Stimulated activated memory B cell treated with anti-CD40 and anti-IgM and Interleukin-4, amounts not matched to agents 10 μg/mL and 1 μg/mL and 100 μg/mL, for 72 hours (primary cell): ENCODE data around the gene HOTAIR.

Source experiments
- ATAC-seq: fragments of 150-1000 bp; cut with Tn5 transposase; 2 replicates; pipeline ENCODE4 v1.10.0; 2021
- H3K27ac Mint-ChIP-seq: one replicate; pipeline ENCODE4 v1.8.0; 2022; ENCODE audit warnings: mild to moderate bottlenecking, mixed read lengths
- H3K27me3 Mint-ChIP-seq: one replicate; pipeline ENCODE4 v1.8.0; 2022; ENCODE audit warnings: mixed read lengths
- H3K36me3 Mint-ChIP-seq: one replicate; pipeline ENCODE4 v1.8.0; 2022; ENCODE audit warnings: mixed read lengths
- H3K4me1 Mint-ChIP-seq: one replicate; pipeline ENCODE4 v1.8.0; 2022; ENCODE audit warnings: mixed read lengths
- H3K4me3 Mint-ChIP-seq: one replicate; pipeline ENCODE4 v1.8.0; 2022; ENCODE audit warnings: mild to moderate bottlenecking, moderate library complexity, mixed read lengths
- H3K9me3 Mint-ChIP-seq: one replicate; pipeline ENCODE4 v1.8.0; 2022; ENCODE audit warnings: mixed read lengths

The HOTAIR gene

GRCh38 chr12:54015018-54015931 is 40.5 kb upstream of the HOTAIR start:
- Mint-ChIP-seq H3K4me3 (no peak overlapping the region), H3K27ac (no peak overlapping the region), H3K27me3 (peaks cover 77% of the 10 kb centered on the region), H3K36me3 (no peaks in the 10 kb centered on the region), H3K9me3 (no peaks in the 10 kb centered on the region), H3K4me1 (peaks cover 23% of the 10 kb centered on the region)
- ATAC-seq, result no peak

DNA sequence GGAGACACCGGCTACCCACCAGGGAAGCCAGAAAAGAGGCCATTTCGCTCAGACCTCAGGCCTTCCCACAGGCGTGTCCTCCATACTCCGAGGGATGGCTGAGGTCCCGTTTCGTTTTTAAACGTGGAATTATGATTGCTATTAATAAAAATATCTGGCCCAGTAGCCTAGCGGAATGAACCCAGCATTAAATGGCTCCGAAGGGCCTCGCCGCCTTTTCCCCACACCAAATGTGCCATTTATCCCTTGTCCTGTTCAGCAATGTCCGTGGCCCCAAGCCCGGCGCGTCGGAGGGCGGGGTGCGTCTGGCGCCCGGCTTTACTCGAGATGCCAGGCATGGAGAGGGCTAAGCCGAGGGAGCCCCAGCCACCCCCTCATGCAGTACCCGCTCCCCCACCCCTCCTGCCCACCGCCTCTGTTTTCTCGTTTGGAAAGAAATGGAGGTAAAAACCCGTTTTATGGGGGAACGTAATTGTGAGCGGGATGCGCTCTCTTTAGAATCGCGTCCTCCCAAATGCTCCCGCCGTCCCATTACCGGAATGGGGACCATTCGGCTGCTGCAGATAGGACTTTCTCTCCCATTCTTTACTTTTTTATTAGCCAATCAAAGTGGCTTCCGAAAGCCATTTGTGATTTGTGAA is 39.7 kb upstream of the HOTAIR start:
- Mint-ChIP-seq H3K9me3 (no peaks in the 10 kb centered on the region), H3K27me3 (peaks cover 77% of the 10 kb centered on the region), H3K4me3 (no peak overlapping the region), H3K27ac (no peak overlapping the region), H3K36me3 (no peaks in the 10 kb centered on the region), H3K4me1 (peaks cover 27% of the 10 kb centered on the region)
- ATAC-seq, result no peak

DNA sequence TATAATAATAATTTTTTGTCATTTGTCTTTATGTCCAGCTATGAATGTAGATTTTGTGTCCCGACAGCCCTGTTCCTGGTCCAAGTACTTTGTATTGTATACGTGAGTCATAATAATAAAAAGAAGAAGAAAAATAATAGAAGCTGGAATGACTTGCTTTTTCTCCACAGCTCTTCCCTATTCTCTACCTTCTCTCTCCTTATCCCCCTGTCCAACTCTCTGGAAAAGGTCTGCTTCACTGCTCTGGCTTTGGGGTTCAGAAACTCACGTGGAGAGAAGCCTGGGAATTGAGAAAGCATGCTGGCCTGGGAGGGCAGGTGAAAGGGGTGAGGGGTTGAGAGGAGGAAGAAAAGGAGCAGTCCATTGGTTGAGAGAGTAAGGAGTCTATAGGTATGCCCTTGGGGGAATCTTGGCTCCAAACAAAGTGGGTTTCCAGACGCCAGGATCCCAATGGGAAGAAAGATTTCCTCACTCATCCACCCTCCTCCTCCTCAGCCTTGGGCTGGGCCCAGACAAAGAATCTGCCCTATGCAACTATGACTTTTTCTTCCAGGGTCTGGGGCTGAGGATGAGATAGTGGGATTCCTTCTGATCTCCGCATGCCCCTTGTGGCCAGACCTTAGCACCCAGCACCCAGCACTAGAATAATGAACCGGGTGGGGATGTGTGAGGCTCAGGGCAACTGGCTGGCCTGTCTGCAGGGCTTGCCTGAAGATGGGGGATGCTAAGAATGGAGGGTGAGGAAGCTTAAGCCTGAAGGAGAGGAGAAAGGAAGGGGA is 38.1 kb upstream of the HOTAIR start:
- Mint-ChIP-seq H3K36me3 (no peaks in the 10 kb centered on the region), H3K9me3 (no peaks in the 10 kb centered on the region), H3K4me1 (peaks cover 33% of the 10 kb centered on the region), H3K27ac (no peak overlapping the region), H3K27me3 (peaks cover 87% of the 10 kb centered on the region), H3K4me3 (no peak overlapping the region)
- no peak for ATAC-seq

DNA sequence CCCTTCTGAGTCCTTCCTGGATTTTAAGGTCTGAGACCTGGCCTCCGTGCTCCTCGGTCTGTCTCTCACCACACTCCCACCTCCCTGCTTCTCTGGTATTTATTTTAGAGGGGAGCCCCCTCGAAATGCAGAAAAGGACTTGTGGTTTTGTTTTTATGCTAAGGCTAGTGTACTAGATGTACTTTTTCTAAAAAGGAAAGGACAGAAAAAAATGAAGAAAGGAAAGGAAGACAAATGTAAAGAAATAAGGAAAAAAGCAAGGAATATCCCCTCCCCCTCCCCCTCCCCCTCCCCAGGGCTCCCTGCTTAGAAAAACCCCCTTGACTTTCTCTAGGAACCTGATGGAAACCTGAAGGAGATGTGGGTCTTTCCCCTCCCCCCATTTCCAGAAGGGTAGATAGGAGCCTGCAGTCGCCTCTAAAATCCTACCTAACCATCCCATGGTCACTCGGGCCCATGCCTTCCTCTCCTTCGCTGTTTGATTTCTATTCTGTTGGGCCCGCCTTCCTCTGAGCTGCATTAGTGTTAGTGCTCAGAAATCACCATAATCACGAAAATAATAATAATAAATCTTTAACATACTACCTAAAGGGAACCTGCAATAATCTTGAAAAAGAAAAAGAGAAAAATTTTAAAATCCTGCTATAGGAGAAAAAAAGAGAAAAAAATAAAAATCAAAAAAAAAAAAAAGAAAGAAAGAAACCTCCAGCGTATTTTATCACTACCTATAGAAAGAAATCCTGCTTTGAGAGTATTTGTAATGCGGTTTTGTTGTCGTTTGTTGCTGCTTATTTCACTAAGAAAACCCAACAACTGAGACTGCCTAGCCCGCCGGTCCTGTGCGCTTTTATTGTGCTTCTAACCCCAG is 37.1 kb upstream of the HOTAIR start:
- H3K27ac Mint-ChIP-seq, result no peak overlapping the region
- H3K36me3 Mint-ChIP-seq, result no peaks in the 10 kb centered on the region
- peaks cover 86% of the 10 kb centered on the region for H3K27me3 Mint-ChIP-seq
- no peak overlapping the region for H3K4me3 Mint-ChIP-seq
- H3K9me3 Mint-ChIP-seq, result no peaks in the 10 kb centered on the region
- peaks cover 23% of the 10 kb centered on the region for H3K4me1 Mint-ChIP-seq
- no peak for ATAC-seq

DNA sequence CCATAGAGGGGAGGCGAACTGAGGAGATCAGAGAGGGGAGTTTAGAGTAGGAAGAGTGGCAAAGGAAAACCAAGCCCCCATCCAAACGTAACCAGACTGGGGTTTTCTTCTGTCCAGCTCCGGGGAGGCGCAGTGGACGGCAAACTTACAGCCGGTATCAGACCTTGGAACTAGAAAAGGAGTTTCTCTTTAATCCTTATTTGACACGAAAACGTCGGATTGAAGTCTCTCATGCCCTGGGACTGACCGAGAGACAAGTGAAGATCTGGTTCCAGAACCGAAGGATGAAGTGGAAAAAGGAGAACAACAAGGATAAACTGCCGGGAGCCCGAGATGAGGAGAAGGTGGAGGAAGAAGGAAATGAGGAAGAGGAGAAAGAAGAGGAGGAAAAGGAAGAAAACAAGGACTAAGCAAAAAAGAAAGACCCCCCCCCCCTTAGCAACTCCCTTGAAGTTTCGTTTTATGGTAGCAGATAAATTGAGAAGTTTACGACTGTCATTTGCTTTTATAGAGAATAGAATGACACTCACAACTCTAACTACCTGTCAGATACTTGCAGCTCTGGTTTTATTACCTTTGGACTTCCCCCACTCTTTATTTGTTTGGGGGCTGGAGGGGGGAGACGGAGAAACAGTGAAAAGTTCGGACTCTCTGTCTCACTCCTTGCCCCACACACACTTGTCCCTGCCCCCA is 36.4 kb upstream of the HOTAIR start:
- Mint-ChIP-seq H3K4me1 (peaks cover 30% of the 10 kb centered on the region), H3K27me3 (peaks cover 92% of the 10 kb centered on the region), H3K36me3 (no peaks in the 10 kb centered on the region), H3K27ac (no peak overlapping the region), H3K9me3 (no peaks in the 10 kb centered on the region), H3K4me3 (no peak overlapping the region)
- ATAC-seq, result no peak

- no peak overlapping the region for H3K27ac Mint-ChIP-seq
- H3K9me3 Mint-ChIP-seq, result no peaks in the 10 kb centered on the region
- peak overlapping the region; percentile 35 for H3K4me3 Mint-ChIP-seq
- ATAC-seq, result no peak
- peaks cover 95% of the 10 kb centered on the region for H3K27me3 Mint-ChIP-seq
- no peaks in the 10 kb centered on the region for H3K36me3 Mint-ChIP-seq
- peaks cover 38% of the 10 kb centered on the region for H3K4me1 Mint-ChIP-seq
Measured at GRCh38 chr12:54010053-54010971, 35.6 kb upstream of the HOTAIR start.

GRCh38 chr12:54009171-54010052 is 34.7 kb upstream of the HOTAIR start:
- no peak overlapping the region for H3K27ac Mint-ChIP-seq
- no peak for ATAC-seq

DNA sequence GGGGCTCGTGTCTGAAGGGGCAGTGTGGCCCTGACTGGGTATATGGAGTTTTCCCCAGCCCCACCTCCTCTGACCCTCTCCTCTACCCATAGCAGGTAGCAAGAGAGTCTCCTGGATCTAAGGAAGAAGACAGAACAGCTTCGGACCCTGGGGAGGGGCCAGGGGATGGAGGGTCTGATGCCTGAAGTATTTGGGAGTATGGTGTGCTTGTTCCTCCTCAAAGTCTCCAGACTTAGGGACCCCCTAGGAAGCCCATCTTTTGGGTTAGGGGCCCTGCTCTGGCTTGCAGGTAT is 33.5 kb upstream of the HOTAIR start:
- H3K4me3 Mint-ChIP-seq, result no peak overlapping the region
- no peaks in the 10 kb centered on the region for H3K36me3 Mint-ChIP-seq

More at GRCh38 chr12:54009171-54010052, 34.7 kb upstream of the HOTAIR start:
- H3K27me3 Mint-ChIP-seq, result peaks cover 95% of the 10 kb centered on the region
- peak overlapping the region; percentile 40 for H3K4me3 Mint-ChIP-seq
- H3K4me1 Mint-ChIP-seq, result peaks cover 40% of the 10 kb centered on the region
- H3K36me3 Mint-ChIP-seq, result no peaks in the 10 kb centered on the region
- H3K9me3 Mint-ChIP-seq, result no peaks in the 10 kb centered on the region

GRCh38 chr12:54007538-54008259 is 32.9 kb upstream of the HOTAIR start:
- H3K4me3 Mint-ChIP-seq, result no peak overlapping the region
- ATAC-seq, result no peak
- peaks cover 95% of the 10 kb centered on the region for H3K27me3 Mint-ChIP-seq
- H3K4me1 Mint-ChIP-seq, result peaks cover 40% of the 10 kb centered on the region
- H3K36me3 Mint-ChIP-seq, result no peaks in the 10 kb centered on the region
- no peak overlapping the region for H3K27ac Mint-ChIP-seq
- H3K9me3 Mint-ChIP-seq, result no peaks in the 10 kb centered on the region

More for the DNA sequence above, 33.5 kb upstream of the HOTAIR start:
- Mint-ChIP-seq H3K27ac (no peak overlapping the region), H3K27me3 (peaks cover 95% of the 10 kb centered on the region), H3K4me1 (peaks cover 40% of the 10 kb centered on the region), H3K9me3 (no peaks in the 10 kb centered on the region)
- ATAC-seq, result no peak

DNA sequence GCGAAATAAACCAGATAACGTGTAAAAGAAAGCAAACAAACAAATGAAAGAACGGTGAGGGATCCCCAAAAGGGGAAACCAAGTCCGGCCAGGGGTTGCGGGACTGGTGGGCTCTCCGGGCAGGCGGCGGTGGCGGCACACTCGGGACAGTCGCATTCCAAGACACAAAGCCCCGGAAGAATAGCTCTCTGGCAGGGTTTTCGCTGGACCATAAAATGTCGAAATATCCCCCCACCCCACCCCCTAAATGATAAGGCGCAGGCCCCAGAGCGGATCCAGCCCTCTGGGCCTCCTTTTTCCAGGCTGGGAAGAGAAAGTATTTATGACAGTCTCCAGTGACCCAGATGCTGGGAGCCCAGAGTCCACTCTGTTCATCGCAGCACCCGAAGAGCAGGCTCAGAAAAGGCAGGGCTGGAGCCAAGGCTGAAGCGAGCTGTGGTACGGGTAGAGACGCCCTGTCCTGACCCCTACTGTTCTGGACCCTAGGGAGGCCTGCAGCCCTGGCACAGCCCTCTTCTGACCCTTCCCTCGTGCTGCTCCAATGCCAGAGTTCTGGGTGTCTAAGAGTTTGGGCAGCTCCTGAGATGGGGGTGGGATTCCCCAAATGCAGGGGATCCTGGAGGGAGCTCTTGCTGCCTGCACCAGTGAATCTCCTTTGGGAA is 31.9 kb upstream of the HOTAIR start:
- no peak overlapping the region for H3K27ac Mint-ChIP-seq

DNA sequence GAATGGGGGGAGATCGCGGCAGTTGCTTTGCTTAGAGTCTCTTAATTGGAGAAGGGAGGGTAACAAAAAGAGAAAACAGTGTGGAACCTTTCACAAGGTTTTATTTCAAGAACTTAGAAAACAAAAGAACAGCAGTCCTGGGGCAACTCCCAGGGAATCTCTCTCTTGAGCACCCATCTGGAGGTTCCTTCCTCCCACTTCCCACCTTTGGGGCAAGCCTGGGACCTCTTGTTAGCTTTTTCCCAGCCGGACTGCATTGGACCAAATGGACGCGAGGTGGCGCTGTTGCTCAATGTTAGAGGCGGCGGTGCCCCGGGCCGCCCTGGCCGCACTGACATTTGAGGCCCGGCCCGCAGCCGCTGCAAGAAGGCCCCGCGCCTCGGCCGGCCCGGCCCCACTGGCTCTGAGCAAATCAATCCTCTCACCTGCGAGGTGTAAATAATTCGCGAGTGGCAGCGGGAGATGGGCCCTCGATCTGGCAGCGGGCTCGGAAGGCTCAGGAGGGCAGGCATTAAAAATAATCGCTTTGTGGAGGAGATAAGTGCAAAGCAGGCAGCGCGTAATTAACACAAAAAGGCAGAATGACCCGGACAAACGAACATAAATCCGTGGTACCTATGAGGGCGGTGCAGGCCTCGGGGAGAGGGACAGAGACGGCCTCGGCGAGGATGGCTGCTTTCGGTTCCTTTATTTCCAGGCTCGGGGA is 31.3 kb upstream of the HOTAIR start:
- Mint-ChIP-seq H3K36me3 (no peaks in the 10 kb centered on the region), H3K4me1 (peaks cover 35% of the 10 kb centered on the region), H3K27ac (no peak overlapping the region), H3K27me3 (peaks cover 95% of the 10 kb centered on the region), H3K4me3 (peak overlapping the region; percentile 80), H3K9me3 (no peaks in the 10 kb centered on the region)
- ATAC-seq, result peak; percentile 84

More for the DNA sequence above, 31.9 kb upstream of the HOTAIR start:
- Mint-ChIP-seq H3K4me3 (peak overlapping the region; percentile 80), H3K4me1 (peaks cover 40% of the 10 kb centered on the region), H3K27me3 (peaks cover 95% of the 10 kb centered on the region), H3K36me3 (no peaks in the 10 kb centered on the region), H3K9me3 (no peaks in the 10 kb centered on the region)
- ATAC-seq, result no peak
